Erythroblast (primary cell): Measurements from ENCODE around the gene PARP6.

ENCODE experiments used
- DNase-seq, 2 experiments: peaks; one replicate each; lab custom pipeline; 2025; lab: John Stamatoyannopoulos, UW
- GATA1 ChIP-seq: IDR thresholded peaks from 2 replicates; pipeline ENCODE4 v1.6.1; 2011; ENCODE audit warnings: low read depth, mild to moderate bottlenecking, control low read depth, low read length, moderate library complexity
- POLR2A ChIP-seq: IDR thresholded peaks from 2 replicates; pipeline ENCODE4 v1.6.1; 2011; ENCODE audit warnings: mild to moderate bottlenecking, low read length

PARP6 gene, protein sequence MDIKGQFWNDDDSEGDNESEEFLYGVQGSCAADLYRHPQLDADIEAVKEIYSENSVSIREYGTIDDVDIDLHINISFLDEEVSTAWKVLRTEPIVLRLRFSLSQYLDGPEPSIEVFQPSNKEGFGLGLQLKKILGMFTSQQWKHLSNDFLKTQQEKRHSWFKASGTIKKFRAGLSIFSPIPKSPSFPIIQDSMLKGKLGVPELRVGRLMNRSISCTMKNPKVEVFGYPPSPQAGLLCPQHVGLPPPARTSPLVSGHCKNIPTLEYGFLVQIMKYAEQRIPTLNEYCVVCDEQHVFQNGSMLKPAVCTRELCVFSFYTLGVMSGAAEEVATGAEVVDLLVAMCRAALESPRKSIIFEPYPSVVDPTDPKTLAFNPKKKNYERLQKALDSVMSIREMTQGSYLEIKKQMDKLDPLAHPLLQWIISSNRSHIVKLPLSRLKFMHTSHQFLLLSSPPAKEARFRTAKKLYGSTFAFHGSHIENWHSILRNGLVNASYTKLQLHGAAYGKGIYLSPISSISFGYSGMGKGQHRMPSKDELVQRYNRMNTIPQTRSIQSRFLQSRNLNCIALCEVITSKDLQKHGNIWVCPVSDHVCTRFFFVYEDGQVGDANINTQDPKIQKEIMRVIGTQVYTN

DNA sequence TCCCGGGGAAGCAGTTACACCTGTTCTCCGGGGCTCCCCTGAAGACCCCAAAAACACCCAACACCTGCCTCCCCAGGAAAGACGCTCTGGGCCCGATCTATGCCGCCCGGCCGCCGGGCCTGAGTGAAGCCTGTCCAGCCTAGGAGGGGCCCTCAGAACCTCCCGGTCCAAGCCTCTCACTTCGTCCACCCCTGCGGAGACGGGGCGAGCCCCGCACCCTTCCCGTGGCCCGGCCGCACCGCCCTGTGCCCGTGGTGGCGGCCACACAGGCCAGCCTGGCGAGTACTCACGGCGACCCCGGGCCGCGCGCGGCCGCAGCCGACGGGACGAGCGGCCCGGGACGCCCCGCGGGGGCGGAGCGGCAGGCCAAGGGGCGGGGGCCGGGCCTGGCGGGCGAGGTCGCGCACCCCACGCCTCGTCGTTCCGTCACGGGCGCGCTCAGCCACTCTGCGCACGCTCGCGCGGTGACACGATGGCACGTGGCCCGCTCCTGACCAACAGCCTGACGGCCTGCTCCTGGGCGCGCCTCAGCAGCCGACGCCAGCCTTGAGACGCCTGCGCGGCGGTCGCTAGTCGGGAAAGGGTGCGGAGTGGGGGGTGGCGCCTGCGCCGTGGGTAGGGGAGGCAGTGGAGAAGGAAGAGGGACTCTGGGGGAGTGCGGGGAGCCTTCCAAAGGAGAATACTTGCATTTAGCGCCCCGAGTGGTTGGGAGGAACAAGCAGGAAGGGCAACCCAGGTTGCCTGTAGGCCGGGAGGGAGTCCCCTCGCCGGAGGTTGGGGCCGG lies at the start of gene PARP6:
TSS of gene PARP6 (minus strand) at position 342 of the 784 bp plus-strand sequence. CDS start 5,077 bp downstream, outside the sequence.
- DNase-seq: peak; percentile 80 to 86
- TF ChIP-seq POLR2A: peak; percentile 25
- no peak for TF ChIP-seq GATA1

DNA sequence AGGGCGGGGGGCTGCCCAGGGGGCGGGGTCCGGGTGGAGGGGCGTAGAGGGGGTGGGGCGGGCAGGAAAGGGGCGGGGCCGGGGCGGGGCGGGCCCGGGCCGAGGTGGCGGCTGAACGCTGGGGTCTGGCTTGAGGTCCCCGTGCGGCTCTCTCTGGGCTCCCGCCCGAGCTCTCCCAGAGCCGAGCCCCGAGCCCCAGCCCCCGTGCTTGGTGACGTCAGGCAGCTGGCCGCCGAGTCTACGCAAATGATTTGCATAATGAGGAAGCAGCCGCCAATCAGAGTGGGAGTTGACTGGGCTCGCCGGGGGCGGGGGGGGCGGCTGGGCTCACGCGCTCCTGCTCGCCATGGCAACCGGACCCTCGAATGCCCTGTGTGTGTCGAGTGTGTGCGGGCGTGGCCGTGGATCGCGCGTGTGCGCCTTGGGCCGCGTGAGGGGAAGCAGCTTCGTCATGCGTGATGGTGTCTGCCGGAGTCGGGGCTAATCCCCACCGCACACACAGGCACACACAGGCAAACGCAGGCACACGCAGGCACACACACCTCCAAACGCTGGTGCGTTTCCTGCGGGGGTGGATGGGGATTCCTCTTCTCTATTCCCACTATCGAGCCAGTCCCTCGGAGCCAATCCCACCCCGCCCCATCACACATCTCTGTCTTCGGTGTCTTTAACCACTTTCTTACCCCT lies 47.8 kb upstream of the PARP6 start, which contains the start of gene CELF6:
TSS of gene CELF6 (minus strand) at position 173 of the 687 bp plus-strand sequence. CDS start 283 bp downstream, outside the sequence.
- peak; percentile 66 to 76 for DNase-seq
- TF ChIP-seq GATA1 (no peak), POLR2A (no peak)

DNA sequence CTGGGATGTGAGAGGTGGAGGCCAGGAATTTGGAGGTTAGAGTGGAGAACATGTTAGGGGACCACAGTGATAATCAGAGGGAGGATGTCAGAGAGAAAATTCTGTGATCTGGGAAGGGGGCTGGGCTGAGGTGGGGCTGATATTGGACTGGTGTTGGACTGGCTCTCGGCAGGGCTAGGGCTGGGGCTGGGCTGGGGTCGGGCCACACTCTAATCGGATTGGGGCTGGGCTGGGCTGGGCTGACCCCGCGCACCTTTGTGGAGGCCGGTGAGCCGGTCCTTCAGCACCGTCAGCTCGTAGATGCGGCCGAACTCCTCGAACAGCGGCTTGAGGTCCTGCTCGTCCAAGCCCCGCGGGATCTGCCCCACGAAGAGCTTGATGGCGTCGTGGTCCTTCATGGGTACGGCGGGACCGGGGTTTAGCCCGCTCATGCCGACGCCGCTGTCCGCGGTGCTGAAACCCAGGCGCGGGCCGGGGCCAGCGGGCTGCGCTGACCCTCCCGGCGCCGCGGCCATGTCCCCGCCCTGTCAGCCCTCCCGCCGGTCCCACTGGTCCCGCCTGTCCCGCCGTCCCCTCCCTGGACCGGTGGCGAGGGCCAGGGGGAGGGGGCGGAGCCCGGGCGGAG lies 47.1 kb upstream of the PARP6 start:
- TF ChIP-seq POLR2A (no peak), GATA1 (no peak)
- DNase-seq: peak; percentile 75 to 78

DNA sequence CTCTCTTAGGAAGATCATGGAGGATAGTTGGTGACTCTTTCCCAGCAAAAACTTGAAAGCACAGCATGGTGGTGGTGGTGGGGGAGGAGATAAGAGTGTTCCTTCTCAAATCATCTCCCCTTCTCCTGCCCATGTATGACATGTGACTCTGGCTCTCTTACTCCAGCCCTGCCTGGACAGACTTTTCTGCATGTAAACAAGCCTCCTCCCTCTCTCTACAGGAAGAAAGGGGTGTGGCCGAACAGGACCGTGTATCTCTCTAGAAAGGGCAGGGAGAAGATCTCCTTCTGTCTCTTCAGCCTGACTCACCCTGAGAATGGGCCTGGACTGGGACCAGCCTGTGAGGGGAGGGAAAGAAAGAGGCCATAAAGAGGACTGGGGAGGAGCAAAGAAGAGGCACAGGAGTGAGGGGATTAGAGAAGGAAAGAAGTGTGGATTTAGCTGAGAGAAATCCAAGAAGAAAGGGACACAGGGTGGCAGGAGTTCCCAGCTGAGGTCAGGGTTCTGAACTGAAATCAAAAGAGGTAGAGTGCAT lies 46.1 kb upstream of the PARP6 start:
- TF ChIP-seq POLR2A (no peak), GATA1 (no peak)
- DNase-seq: peak; percentile 7 to 26

DNA sequence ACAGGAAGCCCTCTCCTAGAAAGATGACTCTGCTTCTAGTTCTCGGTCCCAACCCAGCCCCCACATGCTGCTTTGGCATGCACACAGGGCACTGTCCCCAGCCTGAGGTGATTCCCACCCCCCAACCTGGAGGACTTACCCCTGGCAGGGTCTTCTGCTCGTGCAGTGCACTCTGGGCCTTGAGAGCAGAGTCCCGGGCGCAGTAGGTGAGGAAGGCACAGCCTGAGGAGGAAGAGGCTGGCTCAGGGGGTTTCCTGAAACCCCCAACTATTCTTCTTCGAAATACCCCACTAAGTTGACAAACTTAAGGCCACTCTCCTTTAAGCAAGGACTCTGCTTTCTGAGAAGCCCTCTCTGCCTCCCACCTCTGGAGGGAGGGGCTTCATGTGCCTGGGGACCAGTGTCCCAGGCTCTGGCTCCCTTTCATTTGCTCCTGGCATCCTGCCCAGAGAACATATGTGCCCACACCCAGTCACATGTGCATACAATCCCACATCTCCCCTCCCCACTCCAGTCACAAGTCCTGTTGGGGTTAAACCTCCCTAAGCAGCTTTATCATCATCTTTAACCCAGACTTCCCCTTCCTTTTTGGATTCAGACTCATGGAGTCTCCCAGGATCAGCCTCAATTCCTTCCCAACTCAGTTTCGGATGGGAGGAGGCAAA lies 43.5 kb upstream of the PARP6 start:
- peak; percentile 46 to 53 for DNase-seq
- TF ChIP-seq GATA1 (no peak), POLR2A (no peak)

DNA sequence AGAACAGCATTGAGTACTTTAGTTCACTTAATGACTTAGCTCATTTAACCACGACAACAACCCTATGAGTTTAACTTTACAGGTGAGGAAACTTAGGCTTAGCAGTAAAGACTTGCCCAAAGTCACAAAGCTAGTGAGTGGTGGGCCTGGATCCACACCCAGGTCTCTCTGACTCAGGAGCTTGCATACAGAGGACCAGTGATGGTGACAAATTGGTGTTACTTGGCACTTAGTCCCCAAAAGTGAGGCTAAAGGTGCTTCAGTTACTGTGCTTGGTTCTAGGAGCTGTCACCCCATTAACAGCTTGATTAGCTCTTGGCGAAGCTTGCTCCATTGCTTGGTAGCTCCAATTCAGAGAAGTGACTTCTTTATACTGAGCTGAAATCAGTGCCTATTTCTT lies 41.5 kb upstream of the PARP6 start:
- DNase-seq: no peak

DNA sequence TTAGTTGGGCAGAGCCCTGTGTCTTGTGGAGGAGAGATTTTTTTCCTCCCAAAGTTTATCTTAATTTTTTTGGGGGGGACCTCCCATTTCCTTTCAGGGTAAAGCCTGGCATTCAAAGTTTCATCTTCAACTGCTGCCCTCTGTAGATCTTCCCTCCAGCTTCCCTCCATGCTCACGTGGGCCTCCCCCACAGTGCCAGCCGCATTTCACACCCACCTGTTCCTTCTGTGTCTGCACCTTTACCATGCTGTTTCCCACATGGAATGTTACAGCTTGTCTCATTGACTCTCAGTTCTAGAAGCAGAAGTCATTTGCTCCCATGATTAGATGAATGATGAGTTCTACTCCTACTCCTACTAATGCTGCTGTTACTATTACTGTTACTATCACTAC lies 41.1 kb upstream of the PARP6 start:
- DNase-seq: no peak
- TF ChIP-seq POLR2A (no peak), GATA1 (no peak)

More for the DNA sequence above, 41.5 kb upstream of the PARP6 start:
- TF ChIP-seq GATA1 (no peak), POLR2A (no peak)

DNA sequence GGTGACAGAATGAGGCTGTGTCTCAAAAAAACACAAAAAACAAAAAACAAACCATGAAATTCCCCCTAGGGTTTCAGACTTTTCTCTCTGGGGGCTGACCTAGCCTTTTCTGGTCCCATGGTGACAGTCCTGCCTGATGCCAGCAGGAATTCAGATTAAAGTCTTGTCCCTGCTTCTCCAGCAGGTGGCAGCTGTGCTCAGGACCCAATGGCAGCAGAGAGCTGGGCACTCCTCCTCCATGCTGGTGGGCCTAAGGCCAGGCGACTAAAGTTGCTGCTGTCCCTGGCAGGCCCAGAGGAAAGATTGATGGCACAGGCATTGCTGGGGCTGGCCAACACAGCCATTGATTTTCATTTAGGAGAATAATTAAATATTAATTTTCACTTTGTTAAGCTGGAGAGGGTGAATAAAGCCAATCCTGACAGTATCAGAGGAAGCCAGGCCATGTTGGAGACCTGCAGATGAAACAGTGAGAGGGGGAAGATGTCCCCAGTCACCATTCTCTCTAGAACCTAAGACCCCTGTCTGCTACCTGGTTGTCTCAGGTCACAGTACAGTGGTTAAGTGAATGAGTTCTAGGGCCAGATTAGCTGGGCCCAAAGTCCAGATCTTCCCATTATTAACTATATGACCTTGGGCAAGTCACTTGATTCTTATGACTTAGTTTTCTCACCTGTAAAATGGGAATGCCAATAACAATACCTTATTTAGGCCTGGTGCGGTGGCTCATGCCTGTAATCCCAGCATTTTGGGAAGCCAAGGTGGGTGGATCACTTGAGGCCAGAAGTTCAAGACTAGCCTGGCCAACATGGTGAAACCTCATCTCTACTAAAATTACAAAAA lies 40.5 kb upstream of the PARP6 start:
- TF ChIP-seq POLR2A: no peak
- no peak for TF ChIP-seq GATA1
- DNase-seq: peak; percentile 62 to 72

DNA sequence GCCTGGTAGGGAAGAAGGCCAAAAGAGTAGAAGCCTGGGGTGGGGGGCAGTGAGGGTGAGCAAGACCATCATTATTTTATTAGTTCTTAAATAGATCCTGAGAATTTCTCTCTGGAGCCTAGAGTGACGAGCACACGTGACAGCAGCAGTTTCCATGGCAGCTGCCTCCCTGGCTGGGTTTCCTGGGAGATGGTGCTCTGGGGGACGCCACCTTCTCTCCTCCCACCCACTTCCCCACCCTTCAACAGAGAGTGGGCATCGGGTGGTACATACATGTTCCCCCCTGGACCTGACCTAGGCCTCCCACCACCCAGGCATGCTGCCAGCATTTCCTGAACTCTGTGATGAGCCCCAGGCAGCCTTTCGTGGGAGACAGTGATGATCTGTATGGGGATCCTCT lies 34.7 kb upstream of the PARP6 start:
- DNase-seq: no peak
- TF ChIP-seq GATA1 (no peak), POLR2A (no peak)

DNA sequence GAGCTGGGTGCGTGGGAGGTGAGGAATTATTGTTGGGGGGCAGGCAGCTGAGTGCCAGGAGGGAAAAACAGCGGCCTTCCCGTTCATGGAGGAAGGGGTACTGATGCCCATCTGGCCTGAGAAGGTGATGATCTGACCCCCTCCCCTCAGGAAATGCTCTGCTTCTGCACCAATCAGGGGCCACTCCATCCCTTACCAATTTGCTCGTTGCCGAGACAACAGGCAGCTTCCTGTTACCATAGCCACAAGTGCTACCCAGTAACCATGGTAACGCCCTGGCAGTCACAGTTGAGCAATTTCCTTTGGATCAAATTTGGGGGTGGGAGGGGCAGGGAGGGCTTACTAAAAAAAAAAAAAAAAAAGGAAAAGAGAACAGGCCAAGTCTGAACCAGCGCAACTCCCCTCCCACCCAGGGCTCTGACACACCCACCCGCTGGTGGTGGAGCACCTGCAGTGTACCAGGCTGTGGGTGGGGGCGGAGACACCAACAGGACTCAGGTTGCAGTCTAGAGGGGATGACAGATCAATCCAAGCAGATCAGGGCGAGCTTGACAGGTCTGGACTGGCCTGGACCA lies 33.9 kb upstream of the PARP6 start:
- TF ChIP-seq GATA1 (no peak), POLR2A (no peak)
- DNase-seq: peak in 1 of 2 experiments; percentile 6

DNA sequence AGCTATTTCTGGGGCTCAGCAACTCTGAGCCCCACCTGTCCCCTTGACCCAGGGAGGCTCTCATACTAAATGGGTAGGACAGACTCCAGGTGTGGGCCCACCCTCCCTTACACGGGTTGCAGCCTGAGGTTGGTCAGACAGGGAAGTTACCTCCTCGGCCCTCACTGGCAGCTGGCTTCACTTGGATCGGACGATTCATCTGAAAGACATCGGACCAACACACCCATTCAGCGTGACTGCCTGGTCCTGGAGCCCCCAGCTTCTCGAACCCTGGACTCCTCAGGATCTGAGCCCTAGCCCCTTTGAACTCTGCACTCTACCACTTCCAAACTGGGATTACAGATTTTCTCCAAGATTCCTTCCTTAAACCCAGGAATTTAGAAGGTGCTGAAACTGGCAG lies 32.2 kb upstream of the PARP6 start:
- no peak for DNase-seq
- no peak for TF ChIP-seq GATA1
- TF ChIP-seq POLR2A: no peak
